ENCODE measurements around the gene TMEM51. TPM values are rescaled to one million over a fixed set of nuclear protein-coding genes. Genes with fewer than 3 reads are reported as not detected.

TMEM51 gene
- total and polyA plus RNA-seq, 10 of the 15 experiments (the other 5 are each of a cell fraction or from before 2014, with no cell fraction given) = 0.55 to 4.8 (median 3.1) TPM

DNA sequence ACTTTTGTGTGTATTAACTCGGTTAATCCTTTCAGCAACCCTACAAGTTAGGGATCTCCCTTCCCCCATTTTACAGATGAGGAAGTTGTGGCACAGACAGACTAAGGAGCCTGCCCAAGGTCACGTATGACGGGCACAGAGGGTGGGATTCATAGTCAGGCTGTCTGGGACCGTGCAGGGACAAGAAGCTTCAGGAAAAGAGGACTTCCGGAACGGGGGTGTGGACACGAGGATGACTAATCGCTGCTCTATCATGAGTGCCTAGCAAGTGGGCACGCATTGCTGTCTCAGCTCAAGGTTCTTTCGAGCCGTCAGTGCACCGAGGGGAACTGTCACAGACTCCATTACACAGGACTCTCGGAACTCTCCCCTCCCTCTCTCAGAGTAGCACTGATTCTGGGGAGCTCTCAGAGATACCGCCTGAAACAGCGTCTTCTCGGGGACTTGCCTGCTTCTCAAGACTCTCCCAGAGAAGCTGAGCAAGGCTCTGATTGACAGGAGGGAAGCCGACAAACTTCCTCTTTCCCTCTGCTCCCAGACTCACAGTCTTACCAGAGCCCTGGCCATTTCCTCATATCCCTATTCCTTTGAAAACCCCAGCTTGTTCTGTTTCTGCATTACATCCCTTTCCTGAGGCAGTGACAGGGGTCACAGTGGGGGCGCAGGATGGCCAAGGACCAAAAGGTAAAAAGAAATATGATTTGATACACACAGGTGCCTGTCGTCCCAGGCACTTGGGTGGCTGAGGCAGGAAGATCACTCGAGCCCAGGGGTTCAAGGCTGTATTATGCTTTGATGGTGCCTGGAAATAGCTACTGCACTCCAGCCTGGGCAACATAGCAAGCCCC lies 107.8 kb downstream of the TMEM51 start (continued):
- TF ChIP-seq FOXK2 (IDR thresholded peaks at IDR 0.05) (no peak), POU2F2 (IDR thresholded peaks at IDR 0.05; ENCODE audit: borderline replicate concordance, low read depth, low read length) (0 out of 3 replicates have a peak, but pooled peaks have one; percentile 20), ZZZ3 (IDR thresholded peaks at IDR 0.05; ENCODE audit: control insufficient read depth, insufficient read length, low read depth) (no peak)
- TF ChIP-seq, protein P1, sequence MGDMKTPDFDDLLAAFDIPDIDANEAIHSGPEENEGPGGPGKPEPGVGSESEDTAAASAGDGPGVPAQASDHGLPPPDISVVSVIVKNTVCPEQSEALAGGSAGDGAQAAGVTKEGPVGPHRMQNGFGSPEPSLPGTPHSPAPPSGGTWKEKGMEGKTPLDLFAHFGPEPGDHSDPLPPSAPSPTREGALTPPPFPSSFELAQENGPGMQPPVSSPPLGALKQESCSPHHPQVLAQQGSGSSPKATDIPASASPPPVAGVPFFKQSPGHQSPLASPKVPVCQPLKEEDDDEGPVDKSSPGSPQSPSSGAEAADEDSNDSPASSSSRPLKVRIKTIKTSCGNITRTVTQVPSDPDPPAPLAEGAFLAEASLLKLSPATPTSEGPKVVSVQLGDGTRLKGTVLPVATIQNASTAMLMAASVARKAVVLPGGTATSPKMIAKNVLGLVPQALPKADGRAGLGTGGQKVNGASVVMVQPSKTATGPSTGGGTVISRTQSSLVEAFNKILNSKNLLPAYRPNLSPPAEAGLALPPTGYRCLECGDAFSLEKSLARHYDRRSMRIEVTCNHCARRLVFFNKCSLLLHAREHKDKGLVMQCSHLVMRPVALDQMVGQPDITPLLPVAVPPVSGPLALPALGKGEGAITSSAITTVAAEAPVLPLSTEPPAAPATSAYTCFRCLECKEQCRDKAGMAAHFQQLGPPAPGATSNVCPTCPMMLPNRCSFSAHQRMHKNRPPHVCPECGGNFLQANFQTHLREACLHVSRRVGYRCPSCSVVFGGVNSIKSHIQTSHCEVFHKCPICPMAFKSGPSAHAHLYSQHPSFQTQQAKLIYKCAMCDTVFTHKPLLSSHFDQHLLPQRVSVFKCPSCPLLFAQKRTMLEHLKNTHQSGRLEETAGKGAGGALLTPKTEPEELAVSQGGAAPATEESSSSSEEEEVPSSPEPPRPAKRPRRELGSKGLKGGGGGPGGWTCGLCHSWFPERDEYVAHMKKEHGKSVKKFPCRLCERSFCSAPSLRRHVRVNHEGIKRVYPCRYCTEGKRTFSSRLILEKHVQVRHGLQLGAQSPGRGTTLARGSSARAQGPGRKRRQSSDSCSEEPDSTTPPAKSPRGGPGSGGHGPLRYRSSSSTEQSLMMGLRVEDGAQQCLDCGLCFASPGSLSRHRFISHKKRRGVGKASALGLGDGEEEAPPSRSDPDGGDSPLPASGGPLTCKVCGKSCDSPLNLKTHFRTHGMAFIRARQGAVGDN (IDR thresholded peaks at IDR 0.05) = peak; percentile 53

DNA sequence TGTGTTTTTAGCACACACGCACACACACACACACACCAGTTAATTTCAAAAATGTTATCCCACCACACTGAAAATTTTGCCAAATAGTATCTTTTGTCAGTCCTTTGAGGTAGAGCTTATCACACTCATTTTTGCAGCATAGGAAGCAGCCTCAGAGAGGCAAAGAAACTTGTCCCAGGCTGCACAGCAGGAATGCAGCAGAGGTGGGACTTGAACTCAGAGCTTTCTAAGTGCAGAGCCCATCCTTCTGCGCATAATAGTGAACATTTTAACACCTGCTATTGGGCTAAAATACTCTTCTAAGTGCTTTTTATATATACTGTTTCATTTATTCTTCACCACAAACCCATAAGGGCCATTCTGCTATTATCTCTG lies 108.4 kb downstream of the TMEM51 start:
- intact Hi-C loops (cut with micrococcal nuclease; ENCODE audit: unreplicated experiment) = no loop called here
- Histone ChIP-seq H3K4me3 (0 out of 2 replicates have a peak overlapping the region, but pooled peaks have one; percentile 25), H3K4me2 (ENCODE audit: control insufficient read depth, insufficient read depth) (peak overlapping the region; percentile 70; the same call in 1 of the 2 replicates), H3K79me2 (ENCODE audit: control insufficient read depth, insufficient read depth, low read length) (no peaks in the 10 kb centered on the region), H2AFZ (ENCODE audit: control insufficient read depth, low read depth, low read length) (peak overlapping the region; percentile 91), H4K20me1 (ENCODE audit: control insufficient read depth, insufficient read depth) (no peaks in the 10 kb centered on the region), H3K27ac (ENCODE audit: control insufficient read depth, insufficient read depth) (no peak overlapping the region), H3K9me3 (replicated peaks; ENCODE audit: control insufficient read depth, insufficient read depth, low read length) (peaks cover 1% of the 10 kb centered on the region; the same call in 1 of the 3 replicates), H3K27me3 (replicated peaks in 1 of 2; ENCODE audit: control insufficient read depth in 2 of 2, insufficient read depth in 2 of 2, low read length in 1 of 2) (no peaks in the 10 kb centered on the region), H3K4me1 (ENCODE audit: control insufficient read depth, insufficient read depth, low read length) (peaks cover 21% of the 10 kb centered on the region), H3K9ac (ENCODE audit: control insufficient read depth, insufficient read depth, low read length) (no peak overlapping the region), H3K36me3 (ENCODE audit: control insufficient read depth in 2 of 2, insufficient read depth in 2 of 2, low read length in 1 of 2) (no peaks in the 10 kb centered on the region)
- CTCF ChIA-PET = interaction anchor here (1.1 to 2.8 kb wide), 13 partner anchors 10 to 155 kb away, joined by 3 to 22 read pairs (median 6); partner anchors contain the start of gene TMEM51
- in situ Hi-C loops (cut with MboI) = no loop called here
- SMC1A ChIA-PET (ENCODE audit: uncharacterized antibody, unreplicated experiment) = interaction anchor here (0.7 to 5.3 kb wide), 15 partner anchors 9 to 170 kb away, joined by 3 to 46 read pairs (median 5); partner anchors contain the start of gene FHAD1
- no peak for ATAC-seq
- RAD21 ChIA-PET (ENCODE audit: unreplicated experiment) = interaction anchor here (0.7 to 3.0 kb wide), 10 partner anchors 10 to 150 kb away, joined by 3 to 18 read pairs (median 6); no protein-coding TSS in a partner anchor
- TF ChIP-seq SIN3A (IDR thresholded peaks at IDR 0.05; ENCODE audit: low read depth, low read length) (no peak), SMC3 (IDR thresholded peaks at IDR 0.05; ENCODE audit: borderline replicate concordance, low read length) (no peak), BACH1 (IDR thresholded peaks at IDR 0.05; ENCODE audit: borderline replicate concordance) (no peak), ZNF622 (IDR thresholded peaks at IDR 0.05) (no peak), FOXK2 (IDR thresholded peaks at IDR 0.05) (no peak), POLR2A (IDR thresholded peaks at IDR 0.05; ENCODE audit: low read depth, low read length) (no peak), HDGF (IDR thresholded peaks at IDR 0.05) (no peak), RFX5 (IDR thresholded peaks at IDR 0.05; ENCODE audit: low read depth, low read length) (no peak), STAT1 (conservative IDR thresholded peaks at IDR 0.05) (no peak)
- TF ChIP-seq, protein P2, sequence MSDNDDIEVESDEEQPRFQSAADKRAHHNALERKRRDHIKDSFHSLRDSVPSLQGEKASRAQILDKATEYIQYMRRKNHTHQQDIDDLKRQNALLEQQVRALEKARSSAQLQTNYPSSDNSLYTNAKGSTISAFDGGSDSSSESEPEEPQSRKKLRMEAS (IDR thresholded peaks at IDR 0.05; ENCODE audit: low read depth, low read length) = no peak
- POLR2A ChIA-PET = interaction anchor here (0.6 to 4.7 kb wide), 7 partner anchors 8 to 107 kb away, joined by 3 to 17 read pairs (median 4); partner anchors contain the start of gene FHAD1
- no peak for FAIRE-seq
- WGBS (ENCODE audit: insufficient coverage, insufficient replicate concordance, low lambda C conversion rate, missing lambda C conversion rate) = 42% methylated on average over 2 of the region's 2 CpGs
- no TSS peak for BruUV-seq (replicated peaks)
- no peak for DNase-seq (ENCODE audit: low read depth, low spot score)

Data from GM12878 (cell line).